Mesothelial cell of epicardium (in vitro differentiated cells): Measurements from ENCODE around the gene PIGM. TPM values are rescaled to one million over a fixed set of nuclear protein-coding genes. Genes with fewer than 3 reads are reported as not detected.

Source experiments
- DNase-seq, 2 experiments: peaks; one replicate each; pipeline ENCODE4 v3.0.0; 2021; ENCODE audit warnings: low spot score in 2 of 2; ENCODE audit not compliant: unreplicated experiment in 2 of 2
- H3K27ac Mint-ChIP-seq: 2 replicates; pipeline ENCODE4 v1.8.0; 2021; ENCODE audit warnings: mixed read lengths
- H3K27me3 Mint-ChIP-seq: 2 replicates; pipeline ENCODE4 v1.8.0; 2021; ENCODE audit warnings: low read depth, mixed read lengths
- H3K36me3 Mint-ChIP-seq: 2 replicates; pipeline ENCODE4 v1.8.0; 2021; ENCODE audit warnings: mixed read lengths
- H3K4me1 Mint-ChIP-seq: 2 replicates; pipeline ENCODE4 v1.8.0; 2021; ENCODE audit warnings: mixed read lengths
- H3K4me3 Mint-ChIP-seq: 2 replicates; pipeline ENCODE4 v1.8.0; 2021; ENCODE audit warnings: mild to moderate bottlenecking, moderate library complexity, mixed read lengths
- H3K9me3 Mint-ChIP-seq: 2 replicates; pipeline ENCODE4 v1.8.0; 2021; ENCODE audit warnings: mixed read lengths
- CTCF ChIP-seq: fragments of 200-600 bp; sonication (generic); IDR thresholded peaks from one replicate; pipeline ENCODE4 v1.5.0; 2021; ENCODE audit warnings: antibody characterized with exemption; ENCODE audit not compliant: unreplicated experiment
- total RNA-seq: library from RNA; stranded (reverse); gene quantifications from 3 replicates; pipeline ENCODE4 v1.2.1, GENCODE V29; 2021

PIGM gene
- total RNA-seq, 1 donor from 2014 or later, result 17.9 TPM

GRCh38 chr1:160018347-160018746 lies 13.4 kb downstream of the PIGM start:
- Mint-ChIP-seq H3K9me3 (no peaks in the 10 kb centered on the region), H3K27me3 (no peaks in the 10 kb centered on the region), H3K36me3 (no peaks in the 10 kb centered on the region), H3K27ac (no peak overlapping the region), H3K4me1 (peaks cover 45% of the 10 kb centered on the region), H3K4me3 (no peak overlapping the region)
- no peak for DNase-seq
- no peak for TF ChIP-seq CTCF

- TF ChIP-seq CTCF, result no peak
These were observed 14.2 kb downstream of the PIGM start for GRCh38 chr1:160017592-160017991.

GRCh38 chr1:160011781-160012180 lies 20.0 kb downstream of the PIGM start:
- Mint-ChIP-seq H3K27ac (no peak overlapping the region), H3K36me3 (no peaks in the 10 kb centered on the region), H3K27me3 (no peaks in the 10 kb centered on the region), H3K4me3 (no peak overlapping the region), H3K9me3 (no peaks in the 10 kb centered on the region), H3K4me1 (peaks cover 38% of the 10 kb centered on the region)
- TF ChIP-seq CTCF, result no peak
- no peak for DNase-seq

More at GRCh38 chr1:160017592-160017991, 14.2 kb downstream of the PIGM start:
- H3K27me3 Mint-ChIP-seq, result no peaks in the 10 kb centered on the region
- no peaks in the 10 kb centered on the region for H3K36me3 Mint-ChIP-seq
- no peak overlapping the region for H3K27ac Mint-ChIP-seq
- DNase-seq, result no peak
- H3K4me1 Mint-ChIP-seq, result peaks cover 38% of the 10 kb centered on the region
- no peak overlapping the region for H3K4me3 Mint-ChIP-seq
- H3K9me3 Mint-ChIP-seq, result no peaks in the 10 kb centered on the region

- no peaks in the 10 kb centered on the region for H3K9me3 Mint-ChIP-seq
- peak overlapping the region; percentile 70 for H3K27ac Mint-ChIP-seq
- no peaks in the 10 kb centered on the region for H3K27me3 Mint-ChIP-seq
- no peaks in the 10 kb centered on the region for H3K36me3 Mint-ChIP-seq
- no peak overlapping the region for H3K4me3 Mint-ChIP-seq
- DNase-seq, result no peak
- no peak for TF ChIP-seq CTCF
- peaks cover 44% of the 10 kb centered on the region for H3K4me1 Mint-ChIP-seq
These were observed 22.0 kb downstream of the PIGM start for GRCh38 chr1:160009801-160010200.

GRCh38 chr1:160009081-160009480 lies 22.7 kb downstream of the PIGM start:
- no peak for DNase-seq
- H3K4me1 Mint-ChIP-seq, result peaks cover 52% of the 10 kb centered on the region
- no peaks in the 10 kb centered on the region for H3K27me3 Mint-ChIP-seq
- TF ChIP-seq CTCF, result no peak
- no peak overlapping the region for H3K4me3 Mint-ChIP-seq
- H3K36me3 Mint-ChIP-seq, result no peaks in the 10 kb centered on the region
- no peak overlapping the region for H3K27ac Mint-ChIP-seq
- H3K9me3 Mint-ChIP-seq, result no peaks in the 10 kb centered on the region

- Mint-ChIP-seq H3K36me3 (no peaks in the 10 kb centered on the region), H3K27me3 (no peaks in the 10 kb centered on the region), H3K4me3 (no peak overlapping the region), H3K9me3 (no peaks in the 10 kb centered on the region), H3K4me1 (peaks cover 51% of the 10 kb centered on the region), H3K27ac (no peak overlapping the region)
- peak; percentile 92 for TF ChIP-seq CTCF
- no peak for DNase-seq
These were observed 24.1 kb downstream of the PIGM start for GRCh38 chr1:160007577-160008200.
